HG02642 (cell line): Measurements from ENCODE around the gene BCAR3.
"Not testable (repeated sequence)": the region's sequence is repeated elsewhere in the genome, so short reads cannot be mapped to it uniquely, and the experiment has no call there.

Experiments used
- ATAC-seq: cut with Tn5 transposase; IDR thresholded peaks from one replicate; pipeline ENCODE4 v1.9.1; 2021; ENCODE audit warnings: mild to moderate bottlenecking; ENCODE audit not compliant: unreplicated experiment, poor library complexity

BCAR3 gene

GRCh38 chr1:93651695-93652094 lies 29.9 kb downstream of the BCAR3 start:
- no peak for ATAC-seq

- not testable (repeated sequence) for ATAC-seq
Observed at GRCh38 chr1:93650159-93650558, 31.5 kb downstream of the BCAR3 start.

- ATAC-seq = no peak
Observed at GRCh38 chr1:93649231-93649630, 32.4 kb downstream of the BCAR3 start.

GRCh38 chr1:93648656-93649055 lies 33.0 kb downstream of the BCAR3 start:
- ATAC-seq = no peak

GRCh38 chr1:93641527-93641926 lies 40.1 kb downstream of the BCAR3 start:
- ATAC-seq = no peak

- ATAC-seq = no peak
Observed at GRCh38 chr1:93640656-93641440, 40.8 kb downstream of the BCAR3 start.

GRCh38 chr1:93638981-93639380 lies 42.7 kb downstream of the BCAR3 start:
- no peak for ATAC-seq

GRCh38 chr1:93638307-93638847 lies 43.3 kb downstream of the BCAR3 start:
- ATAC-seq = no peak

GRCh38 chr1:93636712-93637111 lies 44.9 kb downstream of the BCAR3 start:
- no peak for ATAC-seq

- no peak for ATAC-seq
Observed at GRCh38 chr1:93635614-93636543, 45.8 kb downstream of the BCAR3 start.

- no peak for ATAC-seq
Observed at GRCh38 chr1:93633313-93633712, 48.3 kb downstream of the BCAR3 start.

- ATAC-seq = no peak
Observed at GRCh38 chr1:93631626-93632365, 49.8 kb downstream of the BCAR3 start.

GRCh38 chr1:93630168-93630567 lies 51.5 kb downstream of the BCAR3 start:
- no peak for ATAC-seq

- no peak for ATAC-seq
Observed at GRCh38 chr1:93629101-93630059, 52.3 kb downstream of the BCAR3 start.

- ATAC-seq = no peak
Observed at GRCh38 chr1:93628681-93629080, 53.0 kb downstream of the BCAR3 start.

GRCh38 chr1:93625582-93626327 lies 55.9 kb downstream of the BCAR3 start:
- no peak for ATAC-seq

GRCh38 chr1:93623875-93624274 lies 57.8 kb downstream of the BCAR3 start:
- no peak for ATAC-seq

GRCh38 chr1:93623436-93623835 lies 58.2 kb downstream of the BCAR3 start:
- ATAC-seq = no peak

GRCh38 chr1:93621246-93621645 lies 60.4 kb downstream of the BCAR3 start:
- no peak for ATAC-seq
